GM18526 (cell line): Measurements from ENCODE around the gene CLMN.

Experiments used
- POLR2A ChIP-seq: IDR thresholded peaks from 3 replicates; pipeline ENCODE4 v1.6.1; 2011; ENCODE audit not compliant: insufficient read length; ENCODE audit errors: extremely low read depth

Gene CLMN

DNA sequence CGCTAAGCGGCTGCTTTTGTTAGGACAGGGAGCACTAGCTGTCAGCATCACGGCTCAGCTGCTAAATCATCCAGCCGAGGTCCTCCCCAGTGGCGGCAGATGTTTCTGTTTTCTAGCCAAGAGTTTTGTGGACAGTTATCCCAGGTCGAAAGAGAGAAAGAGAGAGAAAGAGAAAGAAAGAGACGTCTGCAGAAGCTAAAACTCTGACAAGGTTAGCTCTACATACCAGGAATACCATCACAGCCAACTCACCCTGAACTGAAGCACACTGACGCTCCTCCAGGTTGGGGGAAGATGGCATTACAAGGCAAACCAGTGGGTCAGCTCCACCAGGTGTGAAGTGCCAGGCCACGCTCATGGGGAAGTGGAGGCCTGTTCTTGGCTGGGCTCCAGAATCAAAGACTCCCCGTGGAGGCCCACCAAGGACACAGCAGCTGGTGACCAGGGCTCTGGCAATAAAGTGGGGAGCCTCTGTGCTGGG lies 97.5 kb downstream of the CLMN start:
- no peak for TF ChIP-seq POLR2A

DNA sequence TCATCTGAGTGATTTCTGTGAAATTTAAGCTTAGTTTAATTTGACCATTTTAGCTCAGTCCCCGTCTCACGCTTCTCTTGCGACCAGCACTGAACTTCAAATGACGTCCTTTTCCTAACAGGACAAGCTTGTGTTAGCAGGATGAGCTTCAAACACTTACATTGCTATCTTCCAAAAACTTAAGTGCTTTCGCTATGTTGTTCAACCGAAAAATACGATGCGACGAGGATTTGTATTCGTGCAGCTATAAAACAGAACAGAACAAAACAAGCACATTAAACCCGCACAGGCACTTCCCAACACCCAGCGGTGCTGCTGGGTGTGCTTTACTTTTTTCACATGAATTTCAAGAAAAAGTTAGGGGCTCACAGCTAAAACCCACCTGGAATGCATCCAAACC lies 98.2 kb downstream of the CLMN start:
- TF ChIP-seq POLR2A, result no peak

- TF ChIP-seq POLR2A, result no peak
These were observed 99.0 kb downstream of the CLMN start for GRCh38 chr14:95220663-95221231.

DNA sequence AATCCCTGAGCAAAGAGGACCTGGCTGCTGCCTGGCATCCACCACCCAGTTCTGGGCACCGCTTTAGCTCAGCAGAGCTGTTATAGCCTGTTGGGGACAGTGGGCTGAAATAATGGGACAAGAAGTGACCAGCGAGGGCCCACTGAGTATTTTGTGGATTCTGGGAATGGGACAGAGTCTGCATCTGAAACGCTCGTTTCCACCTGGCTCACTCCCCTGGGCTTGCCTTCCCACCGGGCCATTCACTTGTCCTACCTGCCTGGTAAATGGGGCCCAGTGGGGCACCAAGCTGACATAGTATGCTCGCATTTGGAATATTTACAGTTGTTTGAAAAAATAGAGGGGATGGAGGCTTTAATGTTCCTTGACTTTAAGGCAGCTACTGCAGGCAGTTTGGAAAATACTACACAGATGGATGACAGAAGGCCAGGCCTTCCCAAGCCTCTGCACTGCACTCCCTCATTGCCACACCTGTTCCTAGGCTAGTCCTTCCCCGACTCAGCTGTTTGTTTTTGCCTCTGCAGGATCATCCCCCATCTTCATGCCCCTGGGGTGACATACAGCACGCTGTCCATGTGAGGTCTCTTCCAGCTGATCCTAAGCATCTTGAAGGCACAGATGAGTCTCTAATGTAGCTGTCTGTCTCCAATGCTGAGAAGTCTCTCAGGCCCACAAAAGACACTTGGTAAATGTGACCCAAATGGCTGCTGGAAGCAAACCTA lies 101.1 kb downstream of the CLMN start:
- TF ChIP-seq POLR2A, result no peak

- TF ChIP-seq POLR2A, result no peak
These were observed 101.7 kb downstream of the CLMN start for GRCh38 chr14:95218006-95218405.

DNA sequence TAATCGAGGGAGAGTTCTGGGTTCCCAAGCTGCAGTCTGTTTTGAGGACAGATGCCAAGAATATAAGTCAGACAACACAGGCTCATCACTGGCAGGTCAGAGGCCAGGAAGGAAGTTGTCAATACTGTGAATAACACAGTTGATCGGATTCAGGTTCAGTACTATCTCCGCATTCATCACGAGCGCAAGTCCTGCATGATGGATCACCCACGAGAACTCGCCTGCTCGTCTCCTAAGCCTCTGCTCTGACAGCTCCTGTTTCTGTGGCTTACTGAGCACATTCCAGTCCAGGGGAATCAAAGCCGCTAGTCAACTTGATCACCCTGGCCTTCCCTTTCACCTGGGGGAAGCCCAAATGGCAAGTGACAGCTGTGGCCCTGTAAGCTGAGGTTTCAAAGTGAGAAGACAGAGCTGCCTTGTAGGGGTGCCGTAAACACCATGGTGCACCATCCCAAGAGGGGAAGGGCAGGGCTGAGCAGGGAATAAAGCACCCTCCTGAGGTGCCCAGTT lies 102.3 kb downstream of the CLMN start:
- no peak for TF ChIP-seq POLR2A

- no peak for TF ChIP-seq POLR2A
These were observed 103.7 kb downstream of the CLMN start for GRCh38 chr14:95216008-95216407.

DNA sequence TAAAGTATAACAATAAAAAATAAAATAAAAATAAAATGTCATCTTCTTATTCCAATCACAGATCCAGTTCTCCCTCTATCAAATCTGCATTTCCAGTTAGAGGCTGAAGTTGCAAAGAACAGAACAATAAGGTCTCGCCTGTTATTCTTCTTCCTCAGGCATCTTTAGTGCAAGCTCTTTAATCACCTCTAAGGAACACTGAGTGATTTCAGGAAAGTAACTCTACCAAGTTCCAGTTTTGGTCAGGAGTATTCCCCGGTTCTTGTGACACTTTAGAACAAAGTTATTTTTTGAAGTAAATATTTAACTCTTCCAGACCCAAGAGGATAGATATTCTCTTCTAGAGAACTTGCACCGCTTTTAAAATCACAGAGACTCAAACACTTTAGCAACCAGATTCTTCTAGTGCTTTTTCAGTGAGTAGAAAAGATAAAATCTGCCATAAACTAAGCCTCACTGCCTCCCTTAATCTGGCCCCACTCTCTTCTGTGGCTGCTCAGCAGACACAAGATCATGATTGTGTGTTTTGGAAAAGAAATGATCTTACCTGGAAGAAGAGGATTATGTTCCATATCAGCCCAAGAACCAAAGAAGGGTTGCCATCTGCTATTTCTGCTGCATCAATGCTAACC lies 104.5 kb downstream of the CLMN start:
- TF ChIP-seq POLR2A, result no peak

DNA sequence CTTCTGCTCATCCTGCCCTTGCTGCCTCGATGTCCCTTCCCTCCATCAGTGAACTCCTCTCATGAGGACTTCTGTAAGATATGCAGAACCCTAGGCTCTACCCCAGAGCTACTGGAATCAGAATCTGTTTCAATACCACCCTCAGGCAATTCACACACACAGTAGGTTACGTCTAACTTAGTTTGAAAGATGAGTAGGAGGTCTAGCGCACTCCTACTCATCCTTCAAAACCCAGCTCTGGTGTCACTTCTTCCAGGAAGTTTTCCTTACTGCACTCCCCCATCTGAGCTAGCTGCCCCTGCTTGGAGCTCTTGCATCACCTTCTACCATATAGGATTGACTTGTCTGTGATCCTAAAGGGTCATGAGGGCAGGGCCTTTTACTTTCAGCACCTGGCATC lies 105.9 kb downstream of the CLMN start:
- TF ChIP-seq POLR2A, result no peak

DNA sequence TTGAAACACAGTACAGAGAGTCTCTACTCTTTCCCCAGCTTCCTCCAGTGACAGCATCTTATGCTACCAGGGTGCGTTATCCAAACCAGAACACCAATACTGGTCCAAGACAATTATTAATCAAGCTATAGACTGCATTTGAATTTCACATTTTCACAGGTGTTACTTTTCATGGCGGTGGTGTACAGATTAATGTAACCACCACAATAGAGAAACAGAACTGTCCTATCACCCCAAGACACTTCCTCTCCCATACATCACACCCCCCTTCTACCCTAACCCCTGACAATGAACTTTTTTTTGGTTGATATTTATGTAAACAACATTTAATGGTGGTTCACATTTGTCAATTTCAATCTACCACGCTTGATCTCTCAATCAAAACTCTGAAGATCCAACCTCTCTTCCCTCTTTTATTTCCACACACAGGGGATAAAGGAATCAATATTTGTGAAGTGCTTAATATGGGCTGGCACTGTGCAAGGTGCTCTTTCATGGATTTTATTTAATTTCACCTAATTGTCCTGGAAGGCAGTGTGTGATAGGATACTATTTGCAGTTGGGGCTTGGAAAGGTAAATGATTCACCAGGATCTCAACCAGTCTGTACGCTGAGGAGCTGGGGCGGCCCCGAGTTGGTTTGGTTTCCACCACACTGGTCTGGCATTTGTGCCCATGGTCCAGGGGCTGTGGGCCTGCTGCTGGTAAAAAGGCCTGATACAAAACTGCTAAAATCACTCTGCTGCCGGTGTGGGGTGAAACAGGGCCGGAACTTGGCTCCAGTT lies 107.8 kb downstream of the CLMN start:
- TF ChIP-seq POLR2A, result no peak

DNA sequence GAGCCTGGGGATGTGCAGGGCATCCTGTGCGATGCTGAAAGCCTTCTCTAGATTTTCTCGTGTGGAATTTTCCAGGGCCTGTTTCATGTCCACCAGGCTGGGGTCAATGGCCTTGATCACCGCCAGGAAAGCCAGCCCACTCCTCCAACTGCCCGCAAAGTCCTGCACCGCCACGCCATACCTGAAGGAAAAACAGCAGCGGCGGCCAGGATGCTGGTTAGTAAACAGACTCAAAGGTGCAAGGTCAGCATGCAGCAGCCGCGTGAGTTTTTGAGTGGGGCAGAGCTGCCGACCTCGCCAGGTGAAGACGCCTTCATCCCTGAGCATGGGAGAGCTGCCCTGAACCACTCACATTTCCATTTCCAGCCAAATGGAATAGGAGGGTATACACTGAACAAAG lies 109.0 kb downstream of the CLMN start:
- no peak for TF ChIP-seq POLR2A

GRCh38 chr14:95208598-95208997 lies 111.1 kb downstream of the CLMN start:
- TF ChIP-seq POLR2A, result no peak

DNA sequence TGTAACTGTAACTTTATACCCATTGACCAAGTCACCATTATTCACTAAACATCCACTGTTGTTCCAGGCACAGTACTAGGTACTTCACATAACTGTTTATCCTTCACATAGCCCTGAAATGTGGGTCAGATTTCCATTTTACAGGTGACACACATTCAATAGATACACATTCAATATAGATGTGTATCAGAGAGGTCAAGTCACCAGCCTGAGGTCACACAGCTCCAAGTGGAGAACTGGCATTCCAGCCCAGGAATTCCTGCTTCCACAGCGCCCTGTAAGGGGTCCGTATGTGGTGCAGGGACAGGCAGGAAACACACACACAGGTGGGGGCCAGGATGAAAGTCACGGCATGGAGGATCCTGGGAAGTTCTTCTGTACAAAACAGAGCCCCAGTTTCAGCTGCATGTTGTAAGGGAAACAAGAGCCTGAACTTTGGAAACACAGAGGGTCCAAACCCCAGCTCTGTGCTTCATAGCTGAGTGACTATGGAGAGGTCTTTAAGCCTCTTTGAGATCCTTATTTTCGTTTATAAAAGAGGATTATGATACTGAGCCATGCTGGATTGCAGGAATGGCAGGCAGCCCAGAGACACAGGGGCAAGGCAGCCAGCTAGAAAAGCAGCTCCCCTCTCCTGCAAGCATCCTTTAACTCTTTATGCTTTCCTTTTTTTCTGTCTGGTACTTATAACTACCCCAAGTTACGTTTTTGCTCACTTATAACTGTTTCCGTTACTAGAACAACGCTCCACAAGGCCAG lies 112.1 kb downstream of the CLMN start:
- no peak for TF ChIP-seq POLR2A

- TF ChIP-seq POLR2A, result no peak
These were observed 113.2 kb downstream of the CLMN start for GRCh38 chr14:95206534-95206933.

DNA sequence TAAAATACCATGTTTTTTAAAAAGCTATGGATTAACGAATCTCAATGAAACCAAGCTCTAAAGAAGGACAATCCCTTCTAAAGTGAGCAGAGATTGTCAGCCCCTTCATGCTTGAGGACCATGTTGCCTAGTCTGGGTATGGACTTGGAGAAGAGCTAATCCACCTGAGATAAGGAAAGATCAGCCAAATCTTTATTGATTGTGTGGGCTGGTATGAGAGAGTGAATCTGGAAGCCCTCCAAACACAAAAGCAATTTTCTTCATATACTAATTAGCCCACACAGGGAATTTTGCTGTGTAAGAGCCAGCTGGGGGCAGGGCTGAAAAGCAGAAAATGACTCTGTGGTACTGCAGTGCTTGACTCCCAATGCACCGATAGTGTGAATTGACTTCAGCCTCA lies 115.0 kb downstream of the CLMN start:
- TF ChIP-seq POLR2A, result no peak
